GM21423 (cell line): ENCODE measurements around the gene KICS2.

ENCODE experiments used
- ATAC-seq: cut with Tn5 transposase; IDR thresholded peaks from one replicate; pipeline ENCODE4 v1.9.1; 2021; ENCODE audit warnings: mild to moderate bottlenecking, moderate library complexity; ENCODE audit not compliant: unreplicated experiment

The KICS2 gene

DNA sequence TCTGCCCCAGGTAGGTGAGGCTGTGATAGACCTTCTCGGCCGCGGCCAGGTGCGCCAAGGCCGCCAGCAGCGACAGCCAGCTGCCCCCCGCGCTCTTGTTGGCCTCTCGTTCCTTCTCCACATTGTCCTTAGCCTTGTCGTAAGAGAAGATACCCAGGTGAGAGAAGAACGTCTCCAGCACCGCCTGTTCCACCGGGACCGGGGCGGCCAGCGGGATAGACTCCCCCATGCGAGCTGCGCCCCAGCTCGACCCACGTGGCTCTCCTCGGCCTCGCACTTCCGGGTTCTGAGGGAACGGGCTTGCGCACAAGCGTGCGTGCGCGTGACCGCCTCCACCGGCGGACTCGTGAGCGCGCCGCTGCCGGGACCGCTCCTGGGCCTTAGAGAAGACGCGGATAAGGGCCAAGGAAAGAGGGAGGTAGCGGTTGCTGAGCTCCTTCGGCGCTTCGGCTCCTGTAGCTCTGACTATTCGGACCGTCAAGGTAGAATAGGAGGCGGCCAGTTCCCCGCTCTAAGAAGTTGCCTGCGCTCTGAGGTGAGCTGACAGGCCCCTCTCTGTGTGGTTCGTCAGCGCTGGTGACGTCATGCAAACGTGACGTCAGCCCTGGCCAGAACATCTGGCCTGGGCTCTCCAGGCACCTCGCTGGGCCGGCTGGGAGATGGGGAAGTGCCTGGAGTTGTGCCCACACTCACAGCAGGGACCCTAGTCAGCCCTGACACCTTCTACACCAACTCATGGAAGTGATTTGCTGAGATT, at the start of gene KICS2:
Gene KICS2, minus strand, starts transcription at position 288 of the 757 bp plus-strand sequence. Its CDS starts 59 bp downstream, at position 229.
- ATAC-seq: peak; percentile 94

DNA sequence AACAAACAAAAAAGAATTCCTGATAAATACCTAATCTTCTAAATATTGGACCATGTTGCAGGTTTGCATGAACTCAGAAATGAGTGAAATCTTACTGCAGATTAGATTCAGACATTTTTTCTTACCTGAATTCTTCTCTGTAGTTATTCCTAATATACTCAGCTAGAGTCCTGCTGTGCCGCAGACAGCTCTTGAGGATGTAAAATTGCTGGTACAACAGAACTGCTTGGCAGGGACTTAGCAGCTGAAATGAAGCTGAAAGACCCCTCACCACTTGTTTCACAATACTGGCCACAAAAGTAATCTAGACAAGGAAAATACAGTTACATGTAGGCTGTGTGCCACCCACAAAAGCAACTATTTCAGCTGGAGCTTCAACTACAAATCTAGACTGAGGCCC, 48.3 kb upstream of the KICS2 start:
- no peak for ATAC-seq

DNA sequence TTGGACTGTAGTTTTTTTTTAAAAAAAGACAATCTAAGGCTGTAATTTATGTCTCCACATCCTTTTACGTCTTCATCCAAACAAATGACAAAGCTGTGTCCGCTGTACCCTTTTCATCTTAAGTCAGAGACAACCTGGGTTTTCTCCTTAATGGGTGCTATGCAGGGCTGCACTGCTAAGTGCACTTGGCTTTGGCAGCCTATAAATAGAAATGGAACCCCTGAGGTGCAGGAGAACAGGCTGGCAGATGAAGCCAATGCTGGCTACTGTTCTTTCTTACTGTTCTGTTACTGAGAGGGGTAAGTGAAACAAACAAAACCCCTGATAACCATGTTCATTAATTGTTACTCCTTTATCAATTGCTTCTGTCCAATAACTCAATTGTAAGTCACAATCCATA, 47.1 kb upstream of the KICS2 start:
- no peak for ATAC-seq

GRCh38 chr12:64268409-64268808, 46.3 kb upstream of the KICS2 start:
- ATAC-seq: no peak

DNA sequence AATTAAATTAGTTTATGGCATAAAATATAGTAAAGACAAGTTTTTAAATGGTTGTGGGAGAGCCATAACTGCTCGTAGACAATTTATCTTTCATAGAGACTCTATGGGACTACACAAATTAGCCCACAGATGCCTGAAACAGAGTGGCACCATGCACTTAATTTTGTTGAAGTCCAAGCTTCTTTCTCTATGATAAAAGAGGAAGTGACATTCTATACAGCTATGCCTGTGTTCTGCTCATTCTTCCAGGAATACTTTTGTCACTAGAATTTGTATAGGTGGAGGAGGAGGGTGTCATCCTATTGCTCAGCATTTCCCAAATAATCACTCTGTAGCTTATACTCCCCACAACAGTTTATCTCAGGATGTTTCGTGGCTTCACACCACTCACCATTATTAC, 43.7 kb upstream of the KICS2 start:
- no peak for ATAC-seq

DNA sequence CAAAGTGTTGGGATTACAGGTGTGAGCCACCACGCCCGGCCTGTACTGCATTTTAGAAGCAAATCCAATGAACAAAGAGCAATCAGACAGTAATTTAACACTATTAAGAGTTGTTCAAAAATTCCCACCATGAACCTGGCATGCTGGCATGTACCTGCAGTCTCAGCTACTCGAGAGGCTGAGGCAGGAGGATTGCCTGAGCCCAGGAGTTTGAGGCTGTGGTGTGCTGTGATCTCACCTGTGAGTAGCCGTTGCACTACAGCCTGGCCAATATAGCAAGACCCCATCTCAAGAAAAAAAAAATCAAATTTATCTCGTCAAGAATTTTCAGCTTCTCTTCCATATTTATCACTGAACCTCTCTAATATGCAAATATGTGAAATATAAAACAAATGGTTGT, 39.7 kb upstream of the KICS2 start:
- ATAC-seq: no peak

GRCh38 chr12:64258576-64258975, 36.5 kb upstream of the KICS2 start:
- ATAC-seq: no peak

- no peak for ATAC-seq
Observed at GRCh38 chr12:64256166-64256800, 34.2 kb upstream of the KICS2 start.

DNA sequence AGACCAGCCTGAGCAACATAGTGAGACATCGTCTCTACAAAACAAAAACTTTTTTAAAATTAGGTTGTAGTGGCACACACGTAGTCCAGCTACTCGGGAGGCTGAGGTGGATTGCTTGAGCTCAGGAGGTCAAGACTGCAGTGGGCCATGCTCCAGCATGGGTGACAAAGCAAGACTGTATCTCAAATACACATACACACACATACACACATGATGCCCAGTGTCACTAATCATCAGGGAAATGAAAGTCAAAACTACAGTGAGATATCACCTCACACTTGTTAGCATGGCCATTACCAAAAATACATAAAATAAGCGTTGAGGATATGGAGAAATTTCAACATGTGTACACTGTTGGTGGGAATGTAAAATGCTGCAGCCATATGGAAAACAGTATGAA, 33.2 kb upstream of the KICS2 start:
- ATAC-seq: no peak

GRCh38 chr12:64253356-64253755, 31.3 kb upstream of the KICS2 start:
- ATAC-seq: no peak

GRCh38 chr12:64252681-64253080, 30.6 kb upstream of the KICS2 start:
- ATAC-seq: no peak

- ATAC-seq: no peak
Observed at GRCh38 chr12:64243809-64244208, 21.7 kb upstream of the KICS2 start.

DNA sequence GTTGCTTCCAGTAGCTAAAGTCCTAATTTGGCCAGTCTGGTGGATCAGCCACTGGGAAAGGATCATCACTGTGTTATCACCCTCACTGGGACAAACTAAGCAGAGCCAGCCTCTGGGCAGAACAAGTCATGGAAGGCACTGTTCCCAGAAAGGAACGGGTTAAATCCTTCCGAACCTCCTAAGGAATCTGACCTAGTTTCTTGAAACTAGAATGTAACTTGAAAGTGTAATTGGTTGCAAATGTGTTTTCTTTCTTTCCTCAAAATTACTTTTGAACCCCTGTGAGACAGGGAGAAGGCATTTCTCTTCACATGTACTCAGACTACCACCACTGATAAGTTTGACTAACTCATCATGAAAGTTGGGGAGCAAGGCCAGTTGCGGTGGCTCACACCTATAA, 18.7 kb upstream of the KICS2 start:
- no peak for ATAC-seq

GRCh38 chr12:64237382-64237781, 15.3 kb upstream of the KICS2 start:
- no peak for ATAC-seq

DNA sequence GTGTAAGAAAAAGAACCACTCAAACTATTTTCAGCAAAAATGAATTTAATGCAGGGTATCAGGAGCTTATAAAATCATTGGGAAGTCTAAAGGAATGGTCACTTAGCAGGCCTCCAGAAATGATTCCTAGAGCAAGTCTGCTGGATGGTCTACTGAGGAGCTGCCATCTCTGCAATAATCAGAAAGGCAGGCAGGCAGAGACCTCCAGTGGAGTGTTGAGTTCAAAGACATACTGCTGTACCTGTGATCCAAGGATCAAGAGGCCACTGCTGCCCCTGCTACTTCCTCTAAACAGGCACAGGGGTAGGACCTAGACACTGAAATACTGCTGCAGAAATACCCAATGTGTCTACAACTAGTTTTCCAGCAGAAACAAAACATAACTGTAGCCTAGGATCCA, 14.5 kb upstream of the KICS2 start:
- ATAC-seq: no peak

DNA sequence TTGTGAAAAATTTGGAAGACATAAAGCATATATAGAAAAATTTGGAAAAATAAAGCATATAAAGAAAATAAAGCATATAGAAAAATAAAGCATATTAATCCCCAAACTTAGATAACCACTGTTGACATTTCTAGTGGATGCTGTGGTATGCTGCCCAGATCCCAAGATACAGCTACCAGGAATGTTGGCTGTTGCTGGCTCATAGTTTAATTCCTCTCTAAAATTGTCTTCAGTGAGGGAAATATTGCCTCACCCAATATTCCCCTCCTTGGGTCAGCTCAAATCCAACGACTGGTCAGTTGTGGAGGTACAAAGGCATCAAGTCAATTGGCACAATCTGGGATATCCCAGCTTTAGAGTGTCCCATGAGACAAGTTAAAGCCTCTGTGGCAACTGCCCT, 10.1 kb upstream of the KICS2 start:
- ATAC-seq: no peak

GRCh38 chr12:64229796-64230195, 7.7 kb upstream of the KICS2 start:
- ATAC-seq: no peak

DNA sequence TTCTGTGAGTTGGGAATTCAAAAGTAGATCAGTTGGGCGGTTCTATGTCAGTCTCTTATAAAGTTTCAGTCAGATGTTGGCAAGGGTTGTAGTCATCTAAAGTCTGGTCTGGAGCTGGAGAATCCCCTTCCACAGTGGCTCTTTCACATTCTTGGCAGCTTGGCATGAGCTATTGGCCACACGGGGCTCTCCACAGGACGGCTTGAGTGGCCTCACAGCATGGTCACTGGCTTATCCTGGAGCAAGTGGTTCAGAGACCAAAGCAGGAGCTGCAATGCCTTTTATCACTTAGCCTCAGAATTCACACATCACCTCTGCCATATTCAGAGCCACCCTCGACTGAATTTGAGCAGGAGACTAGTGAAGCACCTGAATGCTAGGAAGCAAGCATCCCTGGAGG, 7.1 kb upstream of the KICS2 start:
- no peak for ATAC-seq

DNA sequence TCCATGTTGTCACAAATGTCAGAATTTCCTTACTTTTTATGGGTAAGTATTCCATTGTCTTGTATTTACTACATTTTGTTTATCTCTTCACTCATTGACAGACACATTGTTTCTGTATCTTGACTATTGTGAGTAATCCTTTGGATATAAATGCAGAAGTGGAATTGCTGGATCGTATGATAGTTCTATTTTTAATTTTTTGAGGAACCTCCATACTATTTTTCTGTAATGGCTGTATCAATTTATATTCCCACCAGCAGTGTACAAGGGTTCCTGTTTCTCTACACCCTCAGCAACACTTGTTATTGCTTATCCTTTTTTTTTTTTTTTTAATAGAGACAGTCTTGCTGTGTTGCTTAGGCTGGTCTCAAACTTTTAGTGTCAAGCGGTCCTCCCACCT, 3.5 kb upstream of the KICS2 start:
- ATAC-seq: no peak

DNA sequence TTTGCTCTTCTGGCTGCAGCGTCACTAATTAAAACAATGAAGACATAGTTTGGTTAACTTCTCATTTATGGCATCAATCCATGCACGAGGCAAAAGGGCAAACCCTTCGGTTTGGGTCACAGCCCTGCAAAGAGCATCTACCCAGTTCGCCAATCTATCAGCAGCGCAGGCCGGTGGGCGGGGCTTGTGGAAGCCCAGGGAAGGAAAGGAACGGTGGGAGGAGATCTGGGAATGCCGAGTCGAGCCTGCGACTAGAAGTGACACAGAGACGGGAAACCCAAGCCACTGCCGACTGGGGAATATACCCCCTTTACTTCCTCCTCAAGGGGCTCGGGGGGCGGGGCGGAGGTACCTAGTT, 466 bp downstream of the KICS2 start:
- peak; percentile 25 for ATAC-seq

DNA sequence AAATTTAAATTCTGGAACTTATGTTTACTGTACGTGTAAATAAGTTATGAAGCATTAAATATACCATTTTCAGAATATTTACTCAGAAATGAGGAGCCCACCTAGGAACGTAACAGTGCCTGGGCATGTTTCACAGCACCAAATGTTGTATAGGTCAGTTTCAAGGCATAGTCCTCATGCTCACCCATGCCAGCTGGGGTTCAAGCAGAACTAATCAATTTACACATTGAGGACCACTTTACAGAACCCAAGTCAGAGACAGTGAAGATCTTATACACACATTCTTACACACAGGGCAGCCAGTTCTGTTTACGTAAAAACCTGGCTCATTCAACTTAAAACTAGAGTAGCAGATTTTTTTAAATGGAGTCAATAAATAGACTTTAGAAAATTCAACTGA, 2.0 kb downstream of the KICS2 start:
- ATAC-seq: no peak

DNA sequence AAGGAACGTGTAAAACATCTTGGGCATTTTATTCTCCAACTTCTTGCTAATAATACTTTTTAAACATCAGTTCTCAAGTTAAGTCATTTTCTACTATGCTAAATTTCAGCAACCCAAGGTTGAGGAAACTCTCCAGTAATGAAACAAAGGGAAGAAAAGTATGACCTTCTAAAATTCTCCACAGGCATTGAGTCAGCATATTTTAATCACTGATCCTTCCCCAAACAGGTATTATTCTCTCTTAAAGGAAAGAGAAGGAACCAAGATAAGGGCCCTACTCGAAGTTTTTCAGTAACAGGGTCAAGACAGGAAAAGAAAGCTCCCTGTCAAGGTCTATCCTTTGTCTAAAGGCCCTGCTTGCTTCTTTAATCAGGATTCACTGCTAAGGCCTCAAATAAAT, 3.0 kb downstream of the KICS2 start:
- ATAC-seq: no peak

- ATAC-seq: no peak
Observed at GRCh38 chr12:64218597-64218996, 3.5 kb downstream of the KICS2 start.
